Activated gamma-delta T cell treated with Interleukin-2 at 50 U/mL for 16 hours (primary cell): ENCODE measurements around the gene LRIT2.
"Not testable (repeated sequence)": the region's sequence is repeated elsewhere in the genome, so short reads cannot be mapped to it uniquely, and the experiment has no call there.

ENCODE experiments used
- DNase-seq: peaks from one replicate; pipeline ENCODE4 v3.0.0-alpha.2; 2020

LRIT2 gene

GRCh38 chr10:84177541-84178141 lies 47.7 kb downstream of the LRIT2 start:
- peak; percentile 76 for DNase-seq

- no peak for DNase-seq
Measured at GRCh38 chr10:84176836-84177474, 48.4 kb downstream of the LRIT2 start.

GRCh38 chr10:84176351-84176750 lies 49.0 kb downstream of the LRIT2 start:
- DNase-seq, result no peak

- no peak for DNase-seq
Measured at GRCh38 chr10:84175436-84175835, 49.9 kb downstream of the LRIT2 start.

GRCh38 chr10:84173501-84173929 lies 51.8 kb downstream of the LRIT2 start, which contains the start of gene GPR15LG:
Gene GPR15LG (plus strand): TSS chr10:84173801. CDS start chr10:84173852, 51 bp downstream.
- DNase-seq, result no peak

GRCh38 chr10:84172467-84173356 lies 52.6 kb downstream of the LRIT2 start:
- DNase-seq, result no peak

GRCh38 chr10:84171700-84172466 lies 53.5 kb downstream of the LRIT2 start:
- not testable (repeated sequence) for DNase-seq

GRCh38 chr10:84171237-84171636 lies 54.1 kb downstream of the LRIT2 start:
- DNase-seq, result not testable (repeated sequence)
